ENCODE measurements around the gene ZNF584.
"Not testable (repeated sequence)": the region's sequence is repeated elsewhere in the genome, so short reads cannot be mapped to it uniquely, and the experiment has no call there.

- TF ChIP-seq EZH2 (IDR thresholded peaks at IDR 0.05; ENCODE audit: borderline replicate concordance, insufficient read depth, low read length, poor library complexity, severe bottlenecking); CTCF (IDR thresholded peaks at IDR 0.05; ENCODE audit: poor library complexity, severe bottlenecking); RAD21 (conservative IDR thresholded peaks at IDR 0.05); EP300 (conservative IDR thresholded peaks at IDR 0.05; ENCODE audit: poor library complexity, severe bottlenecking): not testable (repeated sequence)
Observed at GRCh38 chr19:58448860-58449259, 40.4 kb downstream of the ZNF584 start.

Data from neural cell (in vitro differentiated cells).